Progenitor cell of endocrine pancreas (in vitro differentiated cells): ENCODE measurements around the gene MBLAC1. TPM values are rescaled to one million over a fixed set of nuclear protein-coding genes. Genes with fewer than 3 reads are reported as not detected.
"Not testable (repeated sequence)": the region's sequence is repeated elsewhere in the genome, so short reads cannot be mapped to it uniquely, and the experiment has no call there.

Experiments
- DNase-seq: peaks from one replicate; pipeline ENCODE4 v3.0.0; 2021; ENCODE audit warnings: low spot score; ENCODE audit not compliant: unreplicated experiment
- H3K27ac Mint-ChIP-seq: 2 replicates; pipeline ENCODE4 v1.8.0; 2021; ENCODE audit warnings: mild to moderate bottlenecking, moderate library complexity, mixed read lengths
- H3K27me3 Mint-ChIP-seq: 2 replicates; pipeline ENCODE4 v1.8.0; 2021; ENCODE audit warnings: mixed read lengths
- H3K36me3 Mint-ChIP-seq: 2 replicates; pipeline ENCODE4 v1.8.0; 2022; ENCODE audit warnings: mixed read lengths; ENCODE audit not compliant: insufficient read depth
- H3K4me1 Mint-ChIP-seq: 2 replicates; pipeline ENCODE4 v1.8.0; 2021; ENCODE audit warnings: low read depth, mixed read lengths
- H3K4me3 Mint-ChIP-seq: 2 replicates; pipeline ENCODE4 v1.8.0; 2021; ENCODE audit warnings: low read depth, mild to moderate bottlenecking, moderate library complexity, mixed read lengths
- H3K9me3 Mint-ChIP-seq: 2 replicates; pipeline ENCODE4 v1.8.0; 2021; ENCODE audit warnings: low read depth, mixed read lengths
- CTCF ChIP-seq: fragments of 200-600 bp; sonication (generic); IDR thresholded peaks from one replicate; pipeline ENCODE4 v1.5.0; 2021; ENCODE audit warnings: antibody characterized with exemption, mild to moderate bottlenecking; ENCODE audit not compliant: unreplicated experiment
- total RNA-seq: library from RNA; stranded (reverse); gene quantifications from 2 replicates; pipeline ENCODE4 v1.2.1, GENCODE V29; 2021

Gene MBLAC1
- total RNA-seq, 1 donor from 2014 or later, result 1.6 TPM

GRCh38 chr7:100137851-100138760 is 11.3 kb downstream of the MBLAC1 start:
- no peak overlapping the region for H3K4me3 Mint-ChIP-seq
- H3K9me3 Mint-ChIP-seq, result no peaks in the 10 kb centered on the region
- no peak overlapping the region for H3K27ac Mint-ChIP-seq
- H3K4me1 Mint-ChIP-seq, result no peaks in the 10 kb centered on the region
- peaks cover 5% of the 10 kb centered on the region for H3K27me3 Mint-ChIP-seq
- H3K36me3 Mint-ChIP-seq, result no peaks in the 10 kb centered on the region
- no peak for DNase-seq
- TF ChIP-seq CTCF, result no peak

- no peak overlapping the region for H3K27ac Mint-ChIP-seq
- no peaks in the 10 kb centered on the region for H3K9me3 Mint-ChIP-seq
- no peak for TF ChIP-seq CTCF
- H3K36me3 Mint-ChIP-seq, result no peaks in the 10 kb centered on the region
- no peak overlapping the region for H3K4me3 Mint-ChIP-seq
- peaks cover 5% of the 10 kb centered on the region for H3K27me3 Mint-ChIP-seq
- DNase-seq, result no peak
- H3K4me1 Mint-ChIP-seq, result no peaks in the 10 kb centered on the region
Measured at GRCh38 chr7:100141555-100141949, 14.8 kb downstream of the MBLAC1 start.

GRCh38 chr7:100142461-100142860 is 15.7 kb downstream of the MBLAC1 start:
- H3K27me3 Mint-ChIP-seq, result peaks cover 5% of the 10 kb centered on the region
- no peaks in the 10 kb centered on the region for H3K36me3 Mint-ChIP-seq
- TF ChIP-seq CTCF, result no peak
- no peaks in the 10 kb centered on the region for H3K4me1 Mint-ChIP-seq
- no peaks in the 10 kb centered on the region for H3K9me3 Mint-ChIP-seq
- no peak for DNase-seq
- H3K27ac Mint-ChIP-seq, result no peak overlapping the region
- no peak overlapping the region for H3K4me3 Mint-ChIP-seq

- not testable (repeated sequence) for H3K27ac Mint-ChIP-seq, H3K4me3 Mint-ChIP-seq, H3K36me3 Mint-ChIP-seq, H3K9me3 Mint-ChIP-seq, H3K27me3 Mint-ChIP-seq, DNase-seq
- H3K4me1 Mint-ChIP-seq, result peaks cover 11% of the 10 kb centered on the region
Measured at GRCh38 chr7:100146350-100146749, 19.6 kb downstream of the MBLAC1 start.

- Mint-ChIP-seq H3K4me3 (no peak overlapping the region), H3K27ac (no peak overlapping the region), H3K4me1 (peaks cover 11% of the 10 kb centered on the region), H3K36me3 (peaks cover 5% of the 10 kb centered on the region), H3K27me3 (no peaks in the 10 kb centered on the region), H3K9me3 (no peaks in the 10 kb centered on the region)
- TF ChIP-seq CTCF, result no peak
- DNase-seq, result no peak
Measured at GRCh38 chr7:100147278-100147677, 20.5 kb downstream of the MBLAC1 start.

GRCh38 chr7:100148225-100148558 is 21.4 kb downstream of the MBLAC1 start:
- Mint-ChIP-seq H3K4me1 (peaks cover 11% of the 10 kb centered on the region), H3K4me3 (peak overlapping the region; percentile 99), H3K27me3 (no peaks in the 10 kb centered on the region), H3K9me3 (no peaks in the 10 kb centered on the region), H3K27ac (peak overlapping the region; percentile 93), H3K36me3 (peaks cover 9% of the 10 kb centered on the region)
- no peak for DNase-seq
- no peak for TF ChIP-seq CTCF
